MM.1S (cell line): ENCODE data around the gene NXN.
"Not testable (repeated sequence)": the region's sequence is repeated elsewhere in the genome, so short reads cannot be mapped to it uniquely, and the experiment has no call there.

Source experiments
- DNase-seq: peaks from one replicate; pipeline ENCODE4 v3.0.0-alpha.2; 2015
- H2AFZ ChIP-seq: fragments of 300-600 bp; sonication (generic); 2 replicates; pipeline ENCODE4 v1.6.0; 2016; ENCODE audit warnings: antibody characterized with exemption, low read length
- H3F3A ChIP-seq: fragments of 300-600 bp; sonication (generic); 2 replicates; pipeline ENCODE4 v1.6.1; 2016; ENCODE audit warnings: mild to moderate bottlenecking, antibody characterized with exemption, low read length, moderate library complexity, mixed read lengths; ENCODE audit not compliant: insufficient read depth
- H3K27ac ChIP-seq: fragments of 300-600 bp; sonication (generic); 2 replicates; pipeline ENCODE4 v1.5.1; 2016; ENCODE audit warnings: mild to moderate bottlenecking, low read length
- H3K27me3 ChIP-seq: fragments of 300-600 bp; sonication (generic); replicated peaks from 2 replicates; pipeline ENCODE4 v1.6.0; 2016; ENCODE audit warnings: low read length; ENCODE audit not compliant: insufficient read depth
- H3K36me3 ChIP-seq: fragments of 300-600 bp; sonication (generic); replicated peaks from 2 replicates; pipeline ENCODE4 v1.6.1; 2016; ENCODE audit warnings: mild to moderate bottlenecking, low read length, mixed read lengths; ENCODE audit not compliant: insufficient read depth
- H3K4me1 ChIP-seq: fragments of 300-600 bp; sonication (generic); 2 replicates; pipeline ENCODE4 v1.6.1; 2016; ENCODE audit warnings: low read length, mixed read lengths
- H3K4me2 ChIP-seq: fragments of 300-600 bp; sonication (generic); 2 replicates; pipeline ENCODE4 v1.6.0; 2016; ENCODE audit warnings: low read depth, low read length
- H3K4me3 ChIP-seq: fragments of 300-600 bp; sonication (generic); 2 replicates; pipeline ENCODE4 v1.5.1; 2016; ENCODE audit warnings: low read length, mixed read lengths
- H3K79me2 ChIP-seq: fragments of 300-600 bp; sonication (generic); 2 replicates; pipeline ENCODE4 v1.6.1; 2016; ENCODE audit warnings: mixed run types, low read length, mixed read lengths
- H3K9ac ChIP-seq: fragments of 300-600 bp; sonication (generic); 2 replicates; pipeline ENCODE4 v1.6.1; 2016; ENCODE audit warnings: low read length, mixed read lengths
- H3K9me2 ChIP-seq: fragments of 300-600 bp; sonication (generic); replicated peaks from 2 replicates; pipeline ENCODE4 v1.6.1; 2016; ENCODE audit warnings: mild to moderate bottlenecking, low read length, mixed read lengths; ENCODE audit not compliant: insufficient read depth
- H3K9me3 ChIP-seq: fragments of 300-600 bp; sonication (generic); replicated peaks from 2 replicates; pipeline ENCODE4 v1.6.1; 2016; ENCODE audit warnings: mild to moderate bottlenecking, low read length, mixed read lengths; ENCODE audit not compliant: insufficient read depth
- H4K20me1 ChIP-seq: fragments of 300-600 bp; sonication (generic); 2 replicates; pipeline ENCODE4 v1.6.1; 2016; ENCODE audit warnings: mild to moderate bottlenecking, low read length, moderate library complexity, mixed read lengths; ENCODE audit not compliant: insufficient read depth
- EZH2 ChIP-seq: fragments of 300-600 bp; sonication (generic); optimal IDR thresholded peaks from 2 replicates; pipeline ENCODE3; 2017; ENCODE audit warnings: low read depth, mild to moderate bottlenecking, antibody characterized with exemption, low read length, mixed read lengths
- EZH2phosphoT487 ChIP-seq: fragments of 300-600 bp; sonication (generic); IDR thresholded peaks from 2 replicates; pipeline ENCODE4 v1.6.1; 2018; ENCODE audit warnings: antibody characterized with exemption, low read length
- TF ChIP-seq, protein P1 (sequence below): fragments of 300-600 bp; sonication (generic); IDR thresholded peaks from 2 replicates; pipeline ENCODE4 v1.5.1; 2016; ENCODE audit warnings: antibody characterized with exemption, low read length, mixed read lengths

Gene NXN

DNA sequence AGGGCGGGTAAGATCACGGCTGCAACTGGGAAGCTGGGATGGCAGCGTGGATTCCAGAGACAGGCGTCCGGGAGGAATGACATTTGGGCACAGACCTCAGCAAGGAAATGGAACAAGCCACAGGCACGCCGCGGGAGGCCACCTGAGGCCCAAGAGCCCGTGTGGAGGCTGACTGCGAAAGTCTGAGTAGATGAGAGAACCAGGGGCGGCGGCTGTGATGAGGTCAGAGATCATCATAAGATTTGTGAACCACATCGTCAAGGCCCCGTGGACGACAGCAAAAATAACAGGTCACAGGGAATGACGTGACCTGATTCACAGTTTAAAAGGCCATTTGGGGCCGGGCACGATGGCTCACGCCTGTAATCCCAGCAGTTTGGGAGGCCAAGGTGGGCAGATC is 149.2 kb downstream of the NXN start:
- Histone ChIP-seq H3K4me1 (no peaks in the 10 kb centered on the region), H3K9me3 (no peaks in the 10 kb centered on the region), H3K36me3 (no peaks in the 10 kb centered on the region), H3K9me2 (no peaks in the 10 kb centered on the region), H3K27me3 (peaks cover 88% of the 10 kb centered on the region), H3K27ac (no peak overlapping the region), H3K4me2 (no peak overlapping the region), H2AFZ (no peak overlapping the region), H3K4me3 (no peak overlapping the region), H3K79me2 (no peaks in the 10 kb centered on the region), H4K20me1 (no peaks in the 10 kb centered on the region), H3K9ac (no peak overlapping the region), H3F3A (no peaks in the 10 kb centered on the region)
- no peak for DNase-seq
- TF ChIP-seq EZH2phosphoT487, result no peak

GRCh38 chr17:829614-830013 is 150.0 kb downstream of the NXN start:
- not testable (repeated sequence) for DNase-seq, H3K4me1 ChIP-seq, H3K36me3 ChIP-seq, H3K4me3 ChIP-seq, H3K9me2 ChIP-seq, H3K9me3 ChIP-seq, H3K4me2 ChIP-seq, H3F3A ChIP-seq, H4K20me1 ChIP-seq, H3K27ac ChIP-seq, H3K9ac ChIP-seq, H3K79me2 ChIP-seq, H2AFZ ChIP-seq
- H3K27me3 ChIP-seq, result peaks cover 88% of the 10 kb centered on the region

DNA sequence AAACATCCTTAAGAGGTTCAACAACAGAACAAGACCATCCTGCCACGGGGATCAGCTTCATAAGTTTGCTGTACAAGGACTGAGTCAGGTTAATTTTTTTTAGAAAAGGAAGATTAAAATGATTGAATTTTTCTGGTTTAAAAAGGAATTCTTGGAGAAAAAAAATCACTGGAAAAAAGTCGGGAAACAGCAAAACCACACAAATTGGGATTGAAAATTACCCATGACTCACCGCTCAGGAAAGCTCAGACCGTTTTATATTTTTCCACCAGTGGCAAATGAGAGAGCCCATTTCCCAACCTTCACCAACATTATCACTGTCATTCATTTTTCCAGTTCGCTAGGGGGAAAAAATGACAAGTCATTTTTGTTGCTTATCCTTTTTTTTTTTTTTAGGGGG is 150.8 kb downstream of the NXN start:
- Histone ChIP-seq H3K9ac (no peak overlapping the region), H3F3A (no peaks in the 10 kb centered on the region), H3K9me3 (no peaks in the 10 kb centered on the region), H4K20me1 (no peaks in the 10 kb centered on the region), H3K27me3 (peaks cover 89% of the 10 kb centered on the region), H3K4me3 (no peak overlapping the region), H3K4me2 (no peak overlapping the region), H2AFZ (no peak overlapping the region), H3K36me3 (no peaks in the 10 kb centered on the region), H3K27ac (no peak overlapping the region), H3K4me1 (no peaks in the 10 kb centered on the region), H3K9me2 (no peaks in the 10 kb centered on the region), H3K79me2 (no peaks in the 10 kb centered on the region)
- DNase-seq, result no peak
- TF ChIP-seq EZH2, result no peak
- TF ChIP-seq, protein P1, sequence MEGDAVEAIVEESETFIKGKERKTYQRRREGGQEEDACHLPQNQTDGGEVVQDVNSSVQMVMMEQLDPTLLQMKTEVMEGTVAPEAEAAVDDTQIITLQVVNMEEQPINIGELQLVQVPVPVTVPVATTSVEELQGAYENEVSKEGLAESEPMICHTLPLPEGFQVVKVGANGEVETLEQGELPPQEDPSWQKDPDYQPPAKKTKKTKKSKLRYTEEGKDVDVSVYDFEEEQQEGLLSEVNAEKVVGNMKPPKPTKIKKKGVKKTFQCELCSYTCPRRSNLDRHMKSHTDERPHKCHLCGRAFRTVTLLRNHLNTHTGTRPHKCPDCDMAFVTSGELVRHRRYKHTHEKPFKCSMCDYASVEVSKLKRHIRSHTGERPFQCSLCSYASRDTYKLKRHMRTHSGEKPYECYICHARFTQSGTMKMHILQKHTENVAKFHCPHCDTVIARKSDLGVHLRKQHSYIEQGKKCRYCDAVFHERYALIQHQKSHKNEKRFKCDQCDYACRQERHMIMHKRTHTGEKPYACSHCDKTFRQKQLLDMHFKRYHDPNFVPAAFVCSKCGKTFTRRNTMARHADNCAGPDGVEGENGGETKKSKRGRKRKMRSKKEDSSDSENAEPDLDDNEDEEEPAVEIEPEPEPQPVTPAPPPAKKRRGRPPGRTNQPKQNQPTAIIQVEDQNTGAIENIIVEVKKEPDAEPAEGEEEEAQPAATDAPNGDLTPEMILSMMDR, result no peak
- no peak for TF ChIP-seq EZH2phosphoT487

- no peak overlapping the region for H3K4me2 ChIP-seq
- H3K4me1 ChIP-seq, result no peaks in the 10 kb centered on the region
- no peak overlapping the region for H3K27ac ChIP-seq
- no peaks in the 10 kb centered on the region for H3K36me3 ChIP-seq
- TF ChIP-seq, protein P1, result no peak
- TF ChIP-seq EZH2 (no peak), EZH2phosphoT487 (no peak)
- H2AFZ ChIP-seq, result no peak overlapping the region
- DNase-seq, result no peak
- H3K9ac ChIP-seq, result no peak overlapping the region
- no peaks in the 10 kb centered on the region for H3K9me3 ChIP-seq
- no peaks in the 10 kb centered on the region for H4K20me1 ChIP-seq
- H3K4me3 ChIP-seq, result no peak overlapping the region
- no peaks in the 10 kb centered on the region for H3F3A ChIP-seq
- peaks cover 88% of the 10 kb centered on the region for H3K27me3 ChIP-seq
- no peaks in the 10 kb centered on the region for H3K9me2 ChIP-seq
- H3K79me2 ChIP-seq, result no peaks in the 10 kb centered on the region
Measured at GRCh38 chr17:826778-827177, 152.8 kb downstream of the NXN start.
